HG03108 (cell line): Measurements from ENCODE around the gene THADA.

Source experiments
- ATAC-seq: cut with Tn5 transposase; IDR thresholded peaks from one replicate; pipeline ENCODE4 v1.9.1; 2021; ENCODE audit warnings: moderate library complexity; ENCODE audit not compliant: unreplicated experiment

The THADA gene

GRCh38 chr2:43333101-43333655, 262.7 kb downstream of the THADA start:
- no peak for ATAC-seq

GRCh38 chr2:43332653-43333052, 263.2 kb downstream of the THADA start:
- ATAC-seq, result no peak

DNA sequence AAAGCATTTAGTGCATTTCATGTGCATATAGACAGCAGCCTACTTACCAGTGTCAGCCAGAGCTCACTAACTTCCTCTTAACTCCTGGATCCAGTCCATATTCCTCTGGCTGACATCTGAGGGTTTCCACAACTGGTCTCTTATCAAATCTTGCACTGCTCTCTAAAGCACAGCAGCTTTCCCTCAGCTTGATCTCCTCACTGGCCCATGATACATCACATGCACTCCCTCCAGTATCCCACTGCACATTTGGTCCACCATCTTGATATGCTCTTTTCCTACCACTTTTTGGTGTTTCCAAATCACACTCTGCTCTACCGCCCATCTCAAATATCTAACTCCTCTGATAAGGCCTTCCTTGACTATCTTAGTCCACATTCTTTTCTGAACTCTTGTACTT, 264.4 kb downstream of the THADA start:
- ATAC-seq, result no peak

- no peak for ATAC-seq
Observed at GRCh38 chr2:43329637-43330036, 266.2 kb downstream of the THADA start.

GRCh38 chr2:43328832-43329231, 267.0 kb downstream of the THADA start:
- ATAC-seq, result no peak

- ATAC-seq, result no peak
Observed at GRCh38 chr2:43328133-43328532, 267.7 kb downstream of the THADA start.

GRCh38 chr2:43327119-43327518, 268.7 kb downstream of the THADA start:
- no peak for ATAC-seq

- no peak for ATAC-seq
Observed at GRCh38 chr2:43326101-43326825, 269.6 kb downstream of the THADA start.

DNA sequence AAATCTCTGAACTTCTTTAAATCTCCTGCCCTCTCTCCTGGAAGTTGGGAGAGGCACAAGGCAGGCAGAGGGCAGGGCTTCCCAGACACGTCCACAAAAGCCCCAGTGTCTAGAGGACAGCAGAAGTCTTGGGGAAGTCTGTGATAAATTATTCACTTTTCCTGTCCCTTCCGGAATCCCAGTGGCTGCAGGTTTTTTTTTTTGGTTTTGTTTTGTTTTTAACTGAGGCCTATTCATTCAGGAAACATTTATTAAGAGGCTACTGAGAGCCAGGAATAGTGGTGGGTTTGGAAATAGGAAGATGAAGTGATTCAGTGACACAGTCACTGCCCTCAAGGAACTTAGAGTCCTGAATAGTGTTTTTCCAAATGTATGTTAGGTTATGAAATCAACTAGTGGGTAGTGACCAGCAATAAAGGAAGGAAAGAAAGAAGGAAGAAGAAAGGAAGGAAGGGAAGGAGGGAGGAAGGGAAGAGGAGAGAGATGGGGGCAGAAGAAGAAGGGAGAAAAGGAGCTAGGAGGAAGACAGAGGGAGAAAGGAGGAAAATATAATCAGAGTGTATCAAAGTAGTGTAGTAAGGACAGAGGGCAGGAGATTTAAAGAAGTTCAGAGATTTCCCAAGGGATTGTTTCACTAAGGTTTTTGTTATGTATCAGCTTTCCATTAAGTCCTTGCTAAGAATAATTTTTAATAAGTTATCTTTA, 270.6 kb downstream of the THADA start:
- no peak for ATAC-seq

DNA sequence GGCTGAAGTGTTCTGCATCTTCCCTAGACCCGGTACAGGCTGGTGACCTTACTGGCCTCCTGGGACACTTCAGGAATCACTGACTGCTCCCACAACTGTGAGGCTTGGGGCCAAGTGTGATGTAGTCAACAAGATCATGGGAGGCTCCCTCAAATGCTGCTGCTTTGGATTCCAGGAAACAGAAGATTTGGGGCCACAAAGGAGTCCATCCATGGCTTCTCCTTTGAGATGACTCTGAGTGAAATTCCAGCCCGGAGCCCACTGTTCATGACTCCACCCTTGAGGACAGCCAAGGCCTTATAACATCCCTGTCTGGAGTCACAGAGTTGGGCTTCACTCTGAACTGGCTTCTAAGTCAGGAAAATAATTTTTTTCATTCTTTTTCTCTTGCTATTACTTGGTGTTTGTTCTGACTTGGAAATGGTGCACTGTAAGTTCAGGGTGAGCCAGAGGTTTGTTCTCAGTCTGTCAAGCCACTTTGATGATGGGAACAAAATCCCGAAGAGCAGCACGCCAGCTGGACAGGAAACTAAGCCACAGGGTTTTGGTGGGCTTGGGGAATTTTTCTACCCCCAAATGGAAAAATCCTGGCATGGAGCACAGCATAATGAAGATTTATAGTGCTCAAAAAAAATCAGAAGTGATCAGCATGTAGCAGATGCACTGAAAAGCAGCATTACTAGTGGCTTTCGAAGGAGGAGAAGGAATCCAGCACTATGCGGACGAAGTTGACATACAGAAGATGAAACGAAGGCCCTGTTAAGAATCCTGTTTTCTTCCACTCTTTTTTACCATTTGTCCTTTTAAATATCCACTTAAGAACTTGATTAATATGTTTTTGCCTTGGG, 271.4 kb downstream of the THADA start:
- no peak for ATAC-seq

DNA sequence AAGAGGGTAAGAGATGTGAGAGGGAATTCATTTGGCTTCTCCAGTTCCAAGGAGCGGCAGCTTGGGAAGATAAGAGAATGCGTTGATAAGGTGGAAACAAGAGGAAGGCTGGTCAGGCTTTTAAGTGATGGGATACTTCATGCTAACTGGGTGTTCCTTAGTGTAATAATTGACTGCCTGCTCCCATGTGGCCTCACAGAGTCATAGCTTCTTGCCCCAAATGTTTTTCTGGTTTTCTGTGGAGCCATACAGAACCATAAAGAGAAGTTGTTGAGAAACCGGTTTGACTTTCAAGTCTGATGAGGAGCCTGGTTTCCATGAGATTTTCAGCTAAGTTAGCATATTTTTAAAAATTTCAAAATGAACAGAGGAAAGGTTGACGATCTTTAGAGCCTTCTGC, 272.0 kb downstream of the THADA start:
- ATAC-seq, result no peak

GRCh38 chr2:43321446-43321845, 274.4 kb downstream of the THADA start:
- ATAC-seq, result no peak

DNA sequence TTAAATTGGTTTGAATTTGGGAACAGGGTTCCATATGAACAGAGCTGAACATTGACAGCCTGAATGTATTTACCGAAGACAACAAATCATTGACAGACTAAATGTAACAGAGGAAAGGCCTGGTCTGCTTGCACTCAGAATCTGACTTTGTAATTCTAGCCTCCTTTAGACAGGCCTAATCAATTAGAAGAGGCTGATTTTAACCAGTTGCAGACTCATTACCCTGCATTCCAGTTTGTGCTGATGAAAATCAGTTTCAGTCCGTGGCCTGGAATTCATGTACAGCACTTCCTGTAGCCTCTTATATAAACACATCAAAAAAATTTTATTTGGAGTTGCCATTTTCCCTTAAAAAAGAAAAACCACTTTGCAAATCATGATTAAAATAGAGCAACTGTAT, 276.3 kb downstream of the THADA start:
- ATAC-seq, result no peak

DNA sequence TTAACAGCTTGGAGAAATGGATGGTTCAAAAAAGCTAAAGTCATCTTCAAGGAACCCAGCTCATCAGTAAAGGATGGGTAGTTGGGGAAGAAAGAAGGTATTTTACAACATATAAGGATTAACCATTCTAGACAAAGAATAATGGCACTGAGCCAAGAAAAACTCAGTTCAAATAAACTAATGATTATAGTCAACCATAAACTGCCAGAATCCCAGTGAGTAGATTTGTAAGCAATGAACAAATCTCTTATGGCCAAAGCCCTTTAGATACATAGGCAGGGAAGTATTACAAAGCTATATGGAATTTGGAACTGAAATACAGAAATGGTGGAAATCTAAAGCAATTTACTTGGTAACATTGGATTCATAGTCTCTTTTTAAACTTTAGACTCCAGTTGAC, 277.0 kb downstream of the THADA start:
- no peak for ATAC-seq

- no peak for ATAC-seq
Observed at GRCh38 chr2:43317680-43318079, 278.2 kb downstream of the THADA start.

GRCh38 chr2:43317194-43317593, 278.6 kb downstream of the THADA start:
- ATAC-seq, result no peak

DNA sequence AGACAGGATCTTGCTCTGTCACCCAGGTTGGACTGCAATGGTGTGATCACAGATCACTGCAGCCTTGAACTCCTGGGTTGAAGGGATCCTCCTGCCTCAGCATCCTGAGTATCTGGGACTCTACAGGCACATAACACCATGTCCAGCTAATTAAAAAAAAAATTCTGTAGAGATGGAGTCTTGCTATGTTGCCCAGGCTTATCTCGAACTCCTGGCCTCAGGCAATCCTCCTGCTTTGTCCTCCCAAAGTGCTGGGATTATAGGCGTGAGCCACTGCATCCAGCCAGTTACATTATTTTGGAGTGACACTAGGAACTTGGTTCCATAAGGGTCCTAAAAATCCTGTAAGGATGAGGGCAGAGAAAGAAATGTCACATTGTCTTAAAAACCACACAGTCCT, 280.4 kb downstream of the THADA start:
- ATAC-seq, result no peak

DNA sequence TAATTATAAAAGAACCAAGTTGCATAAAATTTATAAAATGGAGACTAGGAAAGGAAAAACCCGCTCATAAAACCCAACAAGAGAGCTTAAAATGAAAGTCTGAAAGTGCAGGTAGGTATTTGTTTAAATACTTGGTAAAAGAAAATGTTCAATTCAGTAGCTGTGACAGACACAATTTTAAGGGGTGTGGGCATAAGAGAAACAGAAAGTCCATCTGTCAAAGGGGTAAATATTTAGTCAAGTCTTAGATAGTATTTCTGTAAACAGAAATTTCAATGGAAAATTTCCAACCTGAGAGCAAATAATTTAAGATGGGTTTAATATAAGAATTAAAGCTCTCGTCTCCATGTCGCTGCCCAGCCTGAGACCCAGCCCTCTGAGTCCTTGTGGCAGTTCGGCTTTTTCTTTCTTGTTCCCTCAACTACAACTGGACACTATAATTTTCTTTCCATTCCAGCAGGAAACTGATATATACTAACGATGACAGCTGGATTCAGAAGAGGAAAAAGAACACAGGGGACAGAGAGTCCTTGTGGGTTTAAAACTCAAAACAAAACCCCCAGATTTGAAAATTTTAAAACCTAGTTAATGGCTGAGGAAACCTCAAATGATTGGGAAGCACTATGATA, 281.4 kb downstream of the THADA start:
- no peak for ATAC-seq

DNA sequence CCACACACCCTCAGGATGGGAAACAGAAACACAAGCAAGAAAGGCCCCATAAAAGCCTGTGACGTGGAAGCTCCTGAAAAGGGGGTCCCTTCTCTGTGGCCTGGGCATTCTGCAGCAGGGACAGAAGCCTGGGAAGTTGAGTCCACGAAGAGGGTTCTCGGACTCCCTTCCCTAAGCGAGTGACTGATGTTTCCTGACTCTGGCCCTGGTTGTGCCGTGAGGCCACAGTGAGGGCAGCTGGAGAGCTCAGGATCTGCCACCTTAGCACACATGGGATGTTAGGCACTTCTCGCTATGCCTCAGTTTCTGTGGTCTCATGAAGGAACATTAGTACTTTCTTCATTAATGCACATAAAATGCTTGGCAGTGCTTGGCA, 282.2 kb downstream of the THADA start:
- no peak for ATAC-seq

DNA sequence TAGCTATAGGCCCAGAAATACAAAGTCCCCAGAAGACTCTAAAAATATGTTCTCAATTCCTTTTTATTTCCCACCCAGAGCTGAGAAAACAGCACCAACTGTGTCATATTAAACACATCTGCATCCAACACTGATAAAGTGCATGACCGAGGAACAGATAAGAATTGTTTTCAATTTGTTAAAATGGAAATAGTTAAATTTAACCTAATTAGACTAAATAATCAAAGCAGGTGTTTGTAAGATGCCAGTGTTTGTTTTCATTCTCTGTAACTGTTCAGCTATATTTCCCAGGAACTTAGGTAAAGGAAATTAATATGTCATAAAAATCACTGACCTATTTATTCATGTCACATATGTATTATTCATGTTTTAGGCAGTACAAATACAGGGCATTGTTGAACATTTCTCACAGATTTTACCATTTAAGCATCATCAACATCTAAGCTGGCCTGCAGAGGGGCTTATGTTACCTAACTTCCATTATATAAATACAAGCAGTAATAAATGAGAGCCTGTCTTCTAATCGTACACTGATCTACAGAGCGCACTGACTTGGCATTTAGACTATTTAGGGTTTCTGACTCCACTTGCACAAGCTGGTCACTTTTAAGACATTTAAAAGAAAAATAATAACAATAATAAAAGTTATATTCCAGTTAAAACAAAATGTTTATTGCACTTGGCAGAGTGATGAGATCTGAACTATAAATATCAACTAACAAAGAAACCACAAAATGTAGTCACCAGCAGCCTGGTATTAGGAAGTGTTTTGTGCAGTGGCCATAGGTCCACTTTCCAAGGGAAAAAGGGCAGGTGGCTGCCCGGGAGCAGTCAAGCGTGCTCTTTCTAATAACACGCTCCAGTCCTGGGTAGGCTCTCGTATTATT, 282.8 kb downstream of the THADA start:
- ATAC-seq, result no peak
